ENCODE data around the gene CLDN11.

Gene CLDN11

DNA sequence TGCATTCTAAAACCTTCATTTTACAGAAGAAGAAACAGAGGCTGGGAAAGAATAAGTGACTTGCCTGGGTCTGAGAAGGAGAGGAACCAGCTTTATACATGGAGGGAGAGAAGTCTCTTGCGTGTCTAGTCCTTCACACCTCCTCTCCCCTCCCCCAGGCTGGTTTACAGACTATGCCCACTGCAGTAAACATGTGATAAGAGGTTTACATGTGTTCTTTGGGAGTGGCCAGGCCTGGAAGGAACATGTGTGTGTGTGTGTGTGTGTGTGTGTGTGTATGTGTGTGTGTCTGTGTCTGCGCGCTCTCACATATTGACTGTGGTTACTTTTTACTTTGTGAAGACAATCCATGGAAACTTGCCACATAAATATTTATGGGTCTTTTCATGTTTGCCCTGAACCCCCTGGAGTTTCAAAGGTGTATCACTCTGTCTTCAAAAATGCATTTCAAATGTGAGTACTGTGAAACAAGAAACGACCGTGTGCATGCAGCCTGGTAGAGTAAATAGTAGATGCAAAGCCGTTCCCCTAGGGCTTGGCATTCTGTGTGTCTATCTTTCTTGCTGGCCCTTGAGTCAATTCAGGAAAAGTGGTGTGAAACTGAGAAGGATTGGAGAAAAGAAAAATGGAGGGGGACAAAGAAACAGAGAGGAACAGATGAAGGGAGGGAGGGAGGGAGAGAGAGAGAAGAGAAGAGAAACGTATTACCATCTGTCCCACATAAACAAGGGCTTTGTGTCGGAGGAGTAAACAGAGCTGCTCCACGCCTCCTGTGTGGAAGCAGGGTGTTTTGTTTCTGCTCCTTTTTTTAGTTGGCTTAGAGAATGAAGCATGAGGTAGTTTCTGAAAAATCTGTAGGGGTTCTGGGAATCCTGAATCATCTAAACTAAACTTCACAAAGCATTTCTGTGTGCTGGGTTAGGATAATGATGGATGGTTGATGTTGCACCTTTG is 51.7 kb downstream of the CLDN11 start:
- Mint-ChIP-seq H3K36me3 (no peaks in the 10 kb centered on the region), H3K9me3 (no peaks in the 10 kb centered on the region), H3K4me1 (peaks cover 0 to 2% of the 10 kb centered on the region in 2 donors), H3K27me3 (peaks cover 29 to 33% of the 10 kb centered on the region in 2 donors), H3K27ac (no peak overlapping the region), H3K4me3 (no peak overlapping the region)
- DNase-seq (no peak), ATAC-seq (replicated peaks) (no peak)

DNA sequence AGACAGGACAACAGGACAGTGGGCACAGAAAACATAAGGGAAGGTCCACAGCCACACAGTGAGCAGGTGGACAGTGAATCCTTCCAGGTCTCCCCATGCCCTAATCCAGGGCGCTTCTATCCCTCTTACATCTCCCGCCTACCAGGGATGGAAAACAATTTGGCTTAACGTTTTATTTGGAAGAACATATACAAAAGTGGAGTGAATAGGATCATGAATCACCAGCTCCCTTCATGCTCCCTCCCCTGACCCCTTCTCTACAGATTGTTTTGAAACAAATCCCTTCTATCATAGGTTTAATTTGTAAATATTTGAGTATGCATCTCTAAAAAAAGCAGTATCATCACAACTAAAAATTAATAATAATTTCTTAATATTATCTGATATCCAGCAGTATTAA is 52.5 kb downstream of the CLDN11 start:
- H3K27ac Mint-ChIP-seq, result no peak overlapping the region
- no peak overlapping the region for H3K4me3 Mint-ChIP-seq
- ATAC-seq (replicated peaks) (no peak), DNase-seq (no peak)
- no peaks in the 10 kb centered on the region for H3K9me3 Mint-ChIP-seq
- H3K27me3 Mint-ChIP-seq, result peaks cover 28 to 33% of the 10 kb centered on the region in 2 donors
- peaks cover 0 to 2% of the 10 kb centered on the region in 2 donors for H3K4me1 Mint-ChIP-seq
- no peaks in the 10 kb centered on the region for H3K36me3 Mint-ChIP-seq

DNA sequence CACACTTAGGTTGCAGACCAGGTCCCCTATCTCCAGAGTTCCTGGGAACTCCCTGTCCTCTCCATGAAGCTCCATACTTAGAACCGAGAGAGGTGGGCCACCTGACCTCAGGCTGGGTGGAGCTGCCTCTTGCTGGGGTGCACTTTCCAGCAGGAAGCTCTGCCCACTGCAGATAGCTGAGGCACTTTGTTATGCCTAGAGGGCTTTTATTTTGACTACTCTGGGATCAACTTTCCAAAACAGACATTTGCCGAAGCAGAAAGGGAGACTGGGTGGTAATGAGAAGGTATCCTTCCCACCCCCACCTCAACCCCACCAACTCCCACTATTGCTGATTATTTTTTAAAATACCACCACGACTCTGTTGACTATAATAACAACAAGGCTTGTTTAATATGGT is 54.7 kb downstream of the CLDN11 start:
- no peak overlapping the region for H3K4me3 Mint-ChIP-seq
- H3K9me3 Mint-ChIP-seq, result no peaks in the 10 kb centered on the region
- DNase-seq (no peak), ATAC-seq (replicated peaks) (no peak)
- peaks cover 28 to 34% of the 10 kb centered on the region in 2 donors for H3K27me3 Mint-ChIP-seq
- no peaks in the 10 kb centered on the region for H3K36me3 Mint-ChIP-seq
- no peak overlapping the region for H3K27ac Mint-ChIP-seq
- H3K4me1 Mint-ChIP-seq, result peaks cover 0 to 2% of the 10 kb centered on the region in 2 donors

DNA sequence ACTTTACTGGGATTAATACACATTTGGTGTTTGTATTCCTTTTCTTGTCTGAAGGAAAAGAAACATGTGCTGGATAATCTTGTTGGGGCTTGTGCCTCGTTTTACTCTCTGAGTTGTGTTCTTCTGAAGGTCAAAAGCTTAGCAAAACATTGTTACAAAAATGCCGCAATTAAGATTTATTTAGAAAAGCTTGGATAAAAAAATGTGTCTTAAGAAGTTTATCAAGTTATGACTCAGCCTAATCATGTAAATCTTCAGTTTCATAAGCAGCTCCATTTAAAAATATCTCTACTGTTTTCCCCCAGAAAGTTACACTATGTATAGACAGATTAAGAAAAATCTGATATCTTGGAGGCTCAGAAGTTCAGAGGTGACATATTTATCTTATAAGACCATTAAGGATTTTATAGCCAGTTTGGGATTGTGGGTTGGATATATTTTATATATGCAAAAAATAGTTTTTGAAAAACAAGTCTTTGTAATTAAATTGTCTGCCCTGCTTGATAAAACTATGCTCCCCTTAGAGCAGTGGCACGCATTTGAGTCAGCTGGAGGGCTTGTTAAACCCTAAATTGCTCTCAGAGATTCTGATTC is 56.5 kb downstream of the CLDN11 start:
- ATAC-seq (replicated peaks), result no peak
- Mint-ChIP-seq H3K27ac (no peak overlapping the region), H3K27me3 (peaks cover 24 to 31% of the 10 kb centered on the region in 2 donors), H3K9me3 (no peaks in the 10 kb centered on the region), H3K4me1 (no peaks in the 10 kb centered on the region), H3K4me3 (no peak overlapping the region), H3K36me3 (no peaks in the 10 kb centered on the region)
- DNase-seq, result no peak

DNA sequence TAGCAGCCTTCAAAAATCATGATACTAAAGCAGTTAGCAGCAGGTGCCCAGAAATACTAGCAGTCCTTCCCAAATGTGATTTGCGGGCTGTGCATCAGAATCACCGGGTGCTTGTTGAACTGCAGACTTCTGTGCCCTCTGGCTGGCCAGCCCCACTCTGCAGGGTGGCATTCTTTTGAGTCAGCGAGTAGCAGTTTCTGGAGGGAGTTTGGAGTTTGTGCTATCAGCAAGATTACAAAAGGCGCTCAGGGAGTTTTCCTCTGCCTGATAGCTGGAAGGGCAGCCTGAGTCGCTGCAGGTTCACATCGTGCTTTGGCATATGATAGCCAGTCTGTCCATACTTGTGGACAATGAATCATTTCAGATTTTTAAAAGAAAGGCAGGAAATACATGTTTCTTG is 57.6 kb downstream of the CLDN11 start:
- DNase-seq (no peak), ATAC-seq (replicated peaks) (no peak)
- no peaks in the 10 kb centered on the region for H3K36me3 Mint-ChIP-seq
- no peaks in the 10 kb centered on the region for H3K4me1 Mint-ChIP-seq
- peaks cover 26 to 28% of the 10 kb centered on the region in 2 donors for H3K27me3 Mint-ChIP-seq
- no peak overlapping the region for H3K4me3 Mint-ChIP-seq
- H3K27ac Mint-ChIP-seq, result no peak overlapping the region
- H3K9me3 Mint-ChIP-seq, result no peaks in the 10 kb centered on the region

DNA sequence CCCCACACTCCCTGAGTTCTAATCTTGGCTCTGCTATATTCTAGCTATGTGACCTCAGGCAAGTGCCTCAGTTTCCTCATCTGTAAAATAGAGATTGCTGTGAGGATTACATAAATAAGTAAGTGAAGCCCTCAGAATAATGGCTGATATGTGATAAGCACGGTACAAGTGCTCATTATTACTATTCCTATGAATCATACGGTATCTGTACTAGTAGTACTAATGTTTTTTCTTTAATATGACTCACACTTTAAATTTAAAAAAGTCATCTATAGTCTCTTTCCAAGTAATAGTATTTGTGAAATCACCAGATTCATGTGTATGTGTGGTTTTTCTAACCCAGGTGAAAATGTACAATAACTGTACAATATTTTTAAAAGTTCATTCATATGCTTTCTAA is 58.7 kb downstream of the CLDN11 start:
- no peak for ATAC-seq (replicated peaks)

DNA sequence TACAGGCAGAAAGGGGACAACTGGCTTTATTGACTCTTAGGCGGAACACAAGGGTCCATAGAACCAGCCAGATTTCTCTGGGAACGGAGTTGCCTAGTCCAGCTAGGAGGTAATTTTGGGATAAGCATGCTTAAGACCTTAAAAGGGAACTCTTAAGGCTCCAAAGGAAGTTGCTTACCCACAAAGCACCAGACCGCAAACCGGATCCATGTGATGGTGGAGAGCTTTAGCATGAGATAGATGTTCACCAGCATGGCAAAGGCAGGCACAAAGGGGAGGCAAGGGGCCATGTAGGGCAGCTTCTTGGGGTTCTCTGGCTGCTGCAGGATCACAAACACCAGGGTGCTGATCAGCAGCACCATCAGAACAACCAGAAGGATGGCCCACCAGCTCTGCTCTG is 61.4 kb downstream of the CLDN11 start:
- Mint-ChIP-seq H3K27me3 (peaks cover 20 to 33% of the 10 kb centered on the region in 2 donors), H3K36me3 (no peaks in the 10 kb centered on the region), H3K27ac (no peak overlapping the region), H3K4me3 (no peak overlapping the region), H3K4me1 (no peaks in the 10 kb centered on the region), H3K9me3 (no peaks in the 10 kb centered on the region)
- ATAC-seq (replicated peaks) (no peak), DNase-seq (no peak)

More for the DNA sequence above, 58.7 kb downstream of the CLDN11 start:
- DNase-seq, result no peak
- no peak overlapping the region for H3K4me3 Mint-ChIP-seq
- no peak overlapping the region for H3K27ac Mint-ChIP-seq
- H3K9me3 Mint-ChIP-seq, result no peaks in the 10 kb centered on the region
- no peaks in the 10 kb centered on the region for H3K4me1 Mint-ChIP-seq
- H3K36me3 Mint-ChIP-seq, result no peaks in the 10 kb centered on the region
- H3K27me3 Mint-ChIP-seq, result peaks cover 20 to 23% of the 10 kb centered on the region in 2 donors

DNA sequence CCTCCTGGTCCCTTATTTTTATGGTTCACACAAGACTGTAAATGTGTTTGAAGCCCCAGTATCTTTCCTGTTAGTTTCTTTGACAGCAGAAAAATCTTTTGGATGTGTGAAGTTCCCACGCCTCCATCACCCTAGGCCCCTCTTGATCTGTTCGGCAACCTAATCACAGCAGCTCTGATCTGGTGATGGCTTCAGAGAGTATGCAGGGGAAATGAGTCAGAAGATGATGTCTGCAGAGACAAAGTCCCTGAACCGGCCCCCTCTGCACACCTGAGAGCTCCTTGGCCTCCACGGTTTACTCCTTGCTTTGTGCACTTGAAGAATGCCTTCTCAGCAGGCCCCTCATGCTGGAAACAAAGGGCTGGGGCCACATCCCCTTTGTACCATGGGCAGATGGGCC is 63.5 kb downstream of the CLDN11 start:
- Mint-ChIP-seq H3K36me3 (no peaks in the 10 kb centered on the region), H3K27me3 (peaks cover 28 to 54% of the 10 kb centered on the region in 2 donors), H3K27ac (no peak overlapping the region), H3K4me1 (no peaks in the 10 kb centered on the region), H3K9me3 (no peaks in the 10 kb centered on the region), H3K4me3 (no peak overlapping the region)
- ATAC-seq (replicated peaks) (no peak), DNase-seq (no peak)

DNA sequence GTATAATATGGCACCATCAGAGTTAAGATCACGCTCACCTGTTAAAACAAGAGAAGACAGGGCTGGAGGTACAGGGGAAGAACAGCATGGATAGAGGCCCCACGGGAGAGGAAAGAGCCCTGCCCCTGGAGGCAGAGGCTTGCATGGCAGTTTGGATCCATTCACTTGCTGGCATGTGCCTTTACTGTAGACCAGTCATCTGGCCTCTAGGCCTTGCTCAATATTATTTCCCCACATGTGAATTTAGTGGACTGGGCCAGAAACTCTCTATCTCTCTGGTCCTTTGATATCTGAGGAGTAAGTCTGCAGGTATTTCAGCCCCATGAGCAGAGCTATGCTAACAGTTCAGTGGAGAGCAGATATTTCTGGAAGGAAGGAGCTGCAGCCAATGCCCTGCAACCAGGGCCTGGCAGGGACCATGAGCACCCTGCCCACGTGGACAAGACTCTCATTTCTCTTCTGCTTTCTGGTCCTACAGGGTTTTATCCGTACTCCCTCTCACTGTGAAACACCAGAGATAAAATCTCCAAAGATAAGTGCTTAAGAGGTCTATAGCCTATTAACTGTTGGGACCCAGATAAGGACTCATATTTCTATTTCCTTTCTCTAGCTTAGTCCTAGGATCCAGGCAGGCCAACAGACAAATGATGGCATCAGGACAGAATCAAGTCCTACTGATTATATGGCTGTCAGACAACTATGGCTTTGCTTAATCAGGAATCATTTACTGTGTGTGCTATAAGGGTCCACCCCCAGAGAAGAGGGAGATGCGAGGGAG is 65.0 kb downstream of the CLDN11 start:
- H3K4me1 Mint-ChIP-seq, result no peaks in the 10 kb centered on the region
- no peaks in the 10 kb centered on the region for H3K36me3 Mint-ChIP-seq
- H3K27ac Mint-ChIP-seq, result no peak overlapping the region
- no peaks in the 10 kb centered on the region for H3K9me3 Mint-ChIP-seq
- ATAC-seq (replicated peaks), result no peak
- peaks cover 27 to 57% of the 10 kb centered on the region in 2 donors for H3K27me3 Mint-ChIP-seq
- H3K4me3 Mint-ChIP-seq, result no peak overlapping the region
- DNase-seq, result no peak
